H1 (cell line): Measurements from ENCODE around the gene AP2A1. TPM values are rescaled to one million over a fixed set of nuclear protein-coding genes. Genes with fewer than 3 reads are reported as not detected.
A peak's percentile ranks its signal among the peaks of the same experiment; 100 is the strongest.
"Not testable (repeated sequence)": the region's sequence is repeated elsewhere in the genome, so short reads cannot be mapped to it uniquely, and the experiment has no call there.

Experiments used
- CTCF ChIA-PET: fragments of 300-600 bp; sonication (Branson Sonifier 250); formaldehyde crosslinking; loops from one replicate; lab custom pipeline; 2021; ENCODE audit not compliant: partially characterized antibody; lab: Charles Lee
- POLR2A ChIA-PET: fragments of 300-600 bp; sonication (Branson Sonifier 250); formaldehyde crosslinking; loops from one replicate; lab custom pipeline; 2021; ENCODE audit warnings: inconsistent platforms; ENCODE audit not compliant: partially characterized antibody; lab: Charles Lee
- DNase-seq, 2 experiments: peaks; one replicate each; pipeline versions ENCODE4 v3.0.0 to v3.0.0-alpha.2; 2010 to 2022; ENCODE audit warnings: low spot score in 2 of 2, low read depth in 1 of 2, mixed read lengths in 1 of 2
- FAIRE-seq: peaks from 2 replicates; lab custom pipeline; 2011; peaks lifted over from hg19 to GRCh38; lab: Jason Lieb, UNC
- H2AFZ ChIP-seq: 2 replicates; pipeline ENCODE4 v1.8.1; 2012; ENCODE audit warnings: low read length, inconsistent platforms
- H2AK5ac ChIP-seq: 2 replicates; pipeline ENCODE4 v1.6.1; 2013; ENCODE audit warnings: low read depth, low read length
- H2BK120ac ChIP-seq: replicated peaks from 2 replicates; pipeline ENCODE3; 2013; ENCODE audit warnings: low read depth, low read length, inconsistent platforms
- H2BK12ac ChIP-seq: 2 replicates; pipeline ENCODE4 v1.6.1; 2013; ENCODE audit warnings: low read depth, low read length
- H2BK15ac ChIP-seq: 2 replicates; pipeline ENCODE4 v1.6.1; 2013; ENCODE audit warnings: low read length
- H2BK20ac ChIP-seq: 2 replicates; pipeline ENCODE4 v1.6.1; 2013; ENCODE audit warnings: low read length
- H2BK5ac ChIP-seq: 2 replicates; pipeline ENCODE4 v1.6.1; 2013; ENCODE audit warnings: low read depth, low read length
- H3K14ac ChIP-seq: 2 replicates; pipeline ENCODE4 v1.6.1; 2013; ENCODE audit warnings: inconsistent platforms; ENCODE audit not compliant: insufficient read length
- H3K18ac ChIP-seq: 2 replicates; pipeline ENCODE4 v1.6.1; 2013; ENCODE audit warnings: low read length; ENCODE audit errors: extremely low read depth
- H3K23ac ChIP-seq: 2 replicates; pipeline ENCODE4 v1.6.1; 2013; ENCODE audit warnings: inconsistent platforms; ENCODE audit not compliant: insufficient read length
- H3K23me2 ChIP-seq: 2 replicates; pipeline ENCODE4 v1.6.1; 2013; ENCODE audit warnings: low read depth, low read length
- H3K27ac ChIP-seq: 2 replicates; pipeline ENCODE4 v1.6.1; 2011; ENCODE audit warnings: low read depth, low read length, inconsistent platforms
- H3K27me3 ChIP-seq, 4 experiments: replicated peaks in 1 of 4; 1 replicate in 1 of 4; 2 replicates in 3 of 4; pipeline versions ENCODE4 v1.6.1 to v1.8.1; 2011 to 2013; ENCODE audit warnings: low read length in 3 of 4, mild to moderate bottlenecking in 3 of 4, inconsistent platforms in 2 of 4, mixed read lengths in 2 of 4, moderate library complexity in 1 of 4; ENCODE audit not compliant: control insufficient read depth in 3 of 4, insufficient read depth in 3 of 4; ENCODE audit errors: extremely low read depth in 1 of 4
- H3K36me3 ChIP-seq, 4 experiments: 2 replicates each; pipeline versions ENCODE4 v1.6.1 to v1.8.1; 2011 to 2013; ENCODE audit warnings: mild to moderate bottlenecking in 4 of 4, low read length in 3 of 4, moderate library complexity in 2 of 4, control low read depth in 1 of 4, inconsistent platforms in 1 of 4; ENCODE audit not compliant: insufficient read depth in 4 of 4, control insufficient read depth in 2 of 4
- H3K4ac ChIP-seq: replicated peaks from 2 replicates; pipeline ENCODE3; 2013; ENCODE audit warnings: low read length, low read depth, mixed read lengths, inconsistent platforms; ENCODE audit not compliant: insufficient read length
- H3K4me1 ChIP-seq, 4 experiments: replicated peaks in 1 of 4; 1 replicate in 1 of 4; 2 replicates in 3 of 4; pipeline versions ENCODE4 v1.6.1 to v1.8.1; 2011 to 2013; ENCODE audit warnings: low read length in 3 of 4, inconsistent platforms in 2 of 4, mixed read lengths in 1 of 4; ENCODE audit not compliant: insufficient read depth in 4 of 4, control insufficient read depth in 3 of 4
- H3K4me2 ChIP-seq, 2 experiments: 2 replicates each; pipeline versions ENCODE4 v1.6.1 to v1.8.1; 2011 to 2013; ENCODE audit warnings: low read depth in 2 of 2, low read length in 2 of 2, control low read depth in 1 of 2, inconsistent platforms in 1 of 2, mild to moderate bottlenecking in 1 of 2; ENCODE audit not compliant: insufficient read depth in 1 of 2
- H3K4me3 ChIP-seq, 4 experiments: fragments of 200-600, 300-600 bp in 1 of 4; sonication (generic), shearing (Covaris generic), sonication (Bioruptor Twin) in 1 of 4; 2 replicates each; pipeline versions ENCODE4 v1.5.1 to v1.8.1; 2011 to 2016; ENCODE audit warnings: low read length in 4 of 4, low read depth in 3 of 4, control low read depth in 2 of 4, inconsistent platforms in 2 of 4, mild to moderate bottlenecking in 2 of 4, mixed read lengths in 1 of 4, moderate library complexity in 1 of 4; ENCODE audit not compliant: insufficient read depth in 2 of 4; ENCODE audit errors: extremely low read depth in 1 of 4
- H3K56ac ChIP-seq: replicated peaks from 2 replicates; pipeline ENCODE3; 2013; ENCODE audit warnings: low read depth, mild to moderate bottlenecking, mixed read lengths, low read length, inconsistent platforms; ENCODE audit not compliant: insufficient read length
- H3K79me1 ChIP-seq: 2 replicates; pipeline ENCODE4 v1.6.1; 2013; ENCODE audit warnings: low read depth, low read length, control low read depth
- H3K79me2 ChIP-seq, 2 experiments: 2 replicates each; pipeline versions ENCODE4 v1.6.1 to v1.8.1; 2012 to 2013; ENCODE audit warnings: low read length in 2 of 2, mild to moderate bottlenecking in 2 of 2, inconsistent platforms in 1 of 2; ENCODE audit not compliant: insufficient read depth in 2 of 2, control insufficient read depth in 1 of 2
- H3K9ac ChIP-seq, 4 experiments: replicated peaks in 1 of 4; 1 replicate in 1 of 4; 2 replicates in 3 of 4; pipeline versions ENCODE4 v1.6.1 to v1.8.1; 2011 to 2013; ENCODE audit warnings: low read depth in 3 of 4, low read length in 3 of 4, control low read depth in 2 of 4, mild to moderate bottlenecking in 2 of 4, moderate library complexity in 2 of 4, inconsistent platforms in 1 of 4; ENCODE audit errors: extremely low read depth in 1 of 4
- H3K9me3 ChIP-seq, 2 experiments: 2 replicates each; pipeline versions ENCODE4 v1.6.1 to v1.8.1; 2012 to 2013; ENCODE audit warnings: mild to moderate bottlenecking in 2 of 2, moderate library complexity in 2 of 2, control low read depth in 1 of 2, inconsistent platforms in 1 of 2, low read depth in 1 of 2, low read length in 1 of 2, mixed read lengths in 1 of 2; ENCODE audit not compliant: insufficient read depth in 2 of 2
- H4K20me1 ChIP-seq, 2 experiments: replicated peaks in 1 of 2; 2 replicates each; pipeline versions ENCODE3 to v1.8.1; 2011 to 2013; ENCODE audit warnings: inconsistent platforms in 2 of 2, low read length in 2 of 2, mild to moderate bottlenecking in 1 of 2; ENCODE audit not compliant: insufficient read depth in 2 of 2, control insufficient read depth in 1 of 2
- H4K5ac ChIP-seq: 2 replicates; pipeline ENCODE4 v1.6.1; 2013; ENCODE audit warnings: low read length, low read depth, mixed read lengths, inconsistent platforms; ENCODE audit not compliant: insufficient read length
- H4K8ac ChIP-seq: 2 replicates; pipeline ENCODE4 v1.8.0; 2013; ENCODE audit warnings: mild to moderate bottlenecking, moderate library complexity, low read length, inconsistent platforms; ENCODE audit not compliant: insufficient read depth; ENCODE audit errors: extremely low read depth
- H4K91ac ChIP-seq: replicated peaks from 2 replicates; pipeline ENCODE3; 2013; ENCODE audit warnings: low read length, mixed read lengths, inconsistent platforms; ENCODE audit not compliant: insufficient read length
- WGBS, 2 experiments: shearing (Covaris generic) in 1 of 2; methylation state at CpG; one replicate each; pipeline versions ENCODE4 v1.1.6 to v1.1.7; 2013 to 2015; ENCODE audit warnings: low lambda C conversion rate in 2 of 2, mixed read lengths in 2 of 2, inconsistent platforms in 1 of 2, low coverage in 1 of 2, missing lambda C conversion rate in 1 of 2; ENCODE audit not compliant: insufficient replicate concordance in 2 of 2, insufficient coverage in 1 of 2, insufficient read length in 1 of 2; ENCODE audit errors: extremely low coverage in 1 of 2, missing lambda C conversion rate in 1 of 2; 5-methylcytosine and 5-hydroxymethylcytosine counted together
- polyA plus RNA-seq, 7 experiments: library from polyadenylated mRNA; depleted of rRNA in 3 of 7; stranded (reverse) in 5 of 7; unstranded in 2 of 7; fragments of >200 nt in 5 of 7; fragments of 200-250 nt in 2 of 7; gene quantifications; 1 replicate in 5 of 7; 2 replicates in 1 of 7; 4 replicates in 1 of 7; pipeline versions ENCODE4 v1.2.1 to v1.2.3, GENCODE V29; 2011 to 2013; ENCODE audit warnings: missing spikeins in 2 of 7, mixed read lengths in 2 of 7
- total RNA-seq: library from RNA; stranded (reverse); fragmentation: NEBNext Ultra II Directional; extraction: Animal tissue kit (Norgen Biotek cat#: 25700); gene quantifications from 2 replicates; pipeline ENCODE4 v1.2.1, GENCODE V29; 2021

AP2A1 gene
- total and polyA plus RNA-seq, 2 of the 8 experiments (the other 6 are each of a cell fraction or from before 2014, with no cell fraction given) = 105 to 106 TPM

DNA sequence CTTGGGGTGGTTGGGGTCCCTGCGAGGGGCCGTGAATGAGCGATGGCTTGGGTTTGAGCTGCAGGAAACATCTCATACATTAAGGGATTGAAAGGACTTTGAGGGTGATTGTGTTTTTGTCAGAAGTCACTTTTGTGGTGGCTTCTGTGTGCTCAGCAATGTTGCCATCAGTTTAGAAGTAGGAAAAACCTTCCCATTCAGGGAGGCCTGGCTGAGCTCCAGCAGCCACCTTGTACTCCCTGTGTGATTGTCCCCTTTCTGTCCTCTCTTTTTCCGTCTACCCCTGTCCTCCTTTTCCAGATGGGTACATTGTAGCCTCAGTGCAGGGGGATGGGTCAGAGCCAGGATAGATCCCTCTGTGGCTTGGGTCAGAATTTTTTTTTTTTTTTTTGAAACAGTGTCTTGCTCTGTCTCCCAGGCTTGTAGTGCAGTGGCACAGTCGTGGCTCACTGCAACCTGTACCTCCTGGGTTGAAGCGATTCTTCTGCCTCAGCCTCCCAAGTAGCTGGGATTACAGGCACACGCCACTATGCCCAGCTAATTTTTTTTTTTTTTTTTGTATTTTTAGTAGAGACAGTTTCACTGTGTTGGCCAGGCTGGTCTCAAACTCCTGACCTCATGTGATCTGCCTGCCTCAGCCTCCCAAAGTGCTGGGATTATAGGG, 52.8 kb downstream of the AP2A1 start:
- H2BK5ac ChIP-seq, H3K18ac ChIP-seq, H3K9me3 ChIP-seq, H3K4ac ChIP-seq, H4K20me1 ChIP-seq, H3K23ac ChIP-seq, H3K27ac ChIP-seq, H3K27me3 ChIP-seq, H3K4me1 ChIP-seq, H2AFZ ChIP-seq, DNase-seq, H2BK12ac ChIP-seq, H3K23me2 ChIP-seq, H2BK20ac ChIP-seq, H2AK5ac ChIP-seq, FAIRE-seq, H4K91ac ChIP-seq, H2BK120ac ChIP-seq, H4K5ac ChIP-seq, H3K14ac ChIP-seq, H2BK15ac ChIP-seq, H3K56ac ChIP-seq: not testable (repeated sequence)
- Histone ChIP-seq H3K36me3 (peaks cover 0 to 13% (median 4%) of the 10 kb centered on the region in 4 experiments; a peak in 5 of 8 replicates), H3K4me2 (peak overlapping the region; percentile 58 to 78; a peak in 3 of 4 replicates), H3K9ac (peak overlapping the region in 1 of 4 experiments; percentile 76; a peak in 4 of 7 replicates), H3K79me1 (peaks cover 11% of the 10 kb centered on the region), H3K4me3 (peak overlapping the region; percentile 60 to 91 (median 82); a peak in 6 of 8 replicates), H3K79me2 (peaks cover 0 to 30% of the 10 kb centered on the region in 2 experiments; a peak in 3 of 4 replicates), H4K8ac (peak overlapping the region; percentile 4; the same call in 1 of the 2 replicates)
- ChIA-PET CTCF (interaction anchor here (0.6 to 1.8 kb wide), 7 partner anchors 10 to 273 kb away, joined by 3 to 5 read pairs (median 3); no protein-coding TSS in a partner anchor), POLR2A (interaction anchor here (0.6 to 2.1 kb wide), 17 partner anchors 9 to 615 kb away, joined by 3 to 19 read pairs (median 3); partner anchors contain the start of genes AKT1S1, PTOV1 and TBC1D17)
- WGBS, 2 experiments = 71% methylated on average over 7 of the region's 7 CpGs; no CpG with 5 or more reads in 1 of the 2 experiments
